Liver (tissue), 9 donors: ENCODE data around the gene RHBDF2. TPM values are rescaled to one million over a fixed set of nuclear protein-coding genes. Genes with fewer than 3 reads are reported as not detected.

Experiments used
- DNase-seq: peaks from one replicate; pipeline ENCODE4 v3.0.0-alpha.2; 2017; ENCODE audit warnings: low spot score
- H3K27ac ChIP-seq, 2 donors: one replicate each; pipeline ENCODE4 v1.7.0; 2013; ENCODE audit warnings: inconsistent platforms in 2 of 2, low read length in 2 of 2, control low read depth in 1 of 2, low read depth in 1 of 2, mild to moderate bottlenecking in 1 of 2
- H3K27me3 ChIP-seq, 4 donors: one replicate each; pipeline versions ENCODE4 v1.6.1 to v1.7.0; 2013; ENCODE audit warnings: low read length in 3 of 4, inconsistent platforms in 1 of 4, mild to moderate bottlenecking in 1 of 4, moderate library complexity in 1 of 4; ENCODE audit not compliant: control insufficient read depth in 4 of 4, insufficient read depth in 4 of 4
- H3K36me3 ChIP-seq, 4 donors: one replicate each; pipeline versions ENCODE4 v1.6.1 to v1.7.0; 2013; ENCODE audit warnings: low read length in 3 of 4, mild to moderate bottlenecking in 3 of 4, low read depth in 1 of 4, moderate library complexity in 1 of 4; ENCODE audit not compliant: control insufficient read depth in 4 of 4, insufficient read depth in 3 of 4
- H3K4me1 ChIP-seq, 4 donors: one replicate each; pipeline versions ENCODE4 v1.6.1 to v1.7.0; 2013; ENCODE audit warnings: low read length in 3 of 4, mild to moderate bottlenecking in 3 of 4, moderate library complexity in 1 of 4; ENCODE audit not compliant: control insufficient read depth in 4 of 4, insufficient read depth in 4 of 4
- H3K4me3 ChIP-seq, 3 donors: one replicate each; pipeline versions ENCODE4 v1.6.1 to v1.7.0; 2013; ENCODE audit warnings: low read length in 3 of 3, control low read depth in 1 of 3, low read depth in 1 of 3, mild to moderate bottlenecking in 1 of 3
- H3K9ac ChIP-seq, 2 donors: one replicate each; pipeline ENCODE4 v1.7.0; 2013; ENCODE audit warnings: low read length in 2 of 2, mild to moderate bottlenecking in 2 of 2, moderate library complexity in 2 of 2, control low read depth in 1 of 2, low read depth in 1 of 2
- H3K9me3 ChIP-seq, 4 donors: one replicate each; pipeline versions ENCODE4 v1.6.1 to v1.7.0; 2013; ENCODE audit warnings: low read length in 3 of 4; ENCODE audit not compliant: control insufficient read depth in 4 of 4
- EGR1 ChIP-seq, 2 donors: IDR thresholded peaks; 2 replicates each; pipeline ENCODE4 v1.6.1; 2016 to 2018; ENCODE audit warnings: antibody characterized with exemption in 2 of 2, low read depth in 2 of 2
- FOXA1 ChIP-seq: IDR thresholded peaks from 2 replicates; pipeline ENCODE4 v1.6.1; 2016; ENCODE audit warnings: antibody characterized with exemption
- FOXA2 ChIP-seq: IDR thresholded peaks from 2 replicates; pipeline ENCODE4 v1.6.1; 2016; ENCODE audit warnings: antibody characterized with exemption
- GABPA ChIP-seq, 2 donors: IDR thresholded peaks in 1 of 2; conservative IDR thresholded peaks in 1 of 2; 2 replicates each; pipeline ENCODE4 v1.6.1; 2016; ENCODE audit warnings: antibody characterized with exemption in 2 of 2, mild to moderate bottlenecking in 1 of 2, moderate library complexity in 1 of 2
- HNF4A ChIP-seq, 2 donors: conservative IDR thresholded peaks; 2 replicates each; pipeline ENCODE4 v1.6.1; 2016; ENCODE audit warnings: antibody characterized with exemption in 2 of 2, mild to moderate bottlenecking in 2 of 2
- HNF4G ChIP-seq: IDR thresholded peaks from 2 replicates; pipeline ENCODE4 v1.6.1; 2016; ENCODE audit warnings: antibody characterized with exemption
- JUND ChIP-seq, 2 donors: IDR thresholded peaks; 2 replicates each; pipeline ENCODE4 v1.6.1; 2016; ENCODE audit warnings: antibody characterized with exemption in 2 of 2
- NR2F2 ChIP-seq: IDR thresholded peaks from 2 replicates; pipeline ENCODE4 v1.6.1; 2016; ENCODE audit warnings: antibody characterized with exemption
- RAD21 ChIP-seq, 2 donors: IDR thresholded peaks; 2 replicates each; pipeline ENCODE4 v1.6.1; 2016; ENCODE audit warnings: antibody characterized with exemption in 2 of 2, mild to moderate bottlenecking in 2 of 2
- RXRA ChIP-seq, 2 donors: IDR thresholded peaks; 2 replicates each; pipeline ENCODE4 v1.6.1; 2017 to 2018; ENCODE audit warnings: antibody characterized with exemption in 2 of 2, mild to moderate bottlenecking in 1 of 2
- SP1 ChIP-seq: IDR thresholded peaks from 2 replicates; pipeline ENCODE4 v1.6.1; 2018; ENCODE audit warnings: antibody characterized with exemption, mild to moderate bottlenecking
- TAF1 ChIP-seq: conservative IDR thresholded peaks from 2 replicates; pipeline ENCODE4 v1.6.1; 2016; ENCODE audit warnings: antibody characterized with exemption, mild to moderate bottlenecking
- YY1 ChIP-seq: IDR thresholded peaks from 2 replicates; pipeline ENCODE4 v1.6.1; 2016; ENCODE audit warnings: antibody characterized with exemption, mild to moderate bottlenecking
- ZBTB33 ChIP-seq: IDR thresholded peaks from 2 replicates; pipeline ENCODE4 v1.6.1; 2016; ENCODE audit warnings: antibody characterized with exemption
- whole genome bisulfite sequencing: extraction: QIAGEN DNeasy Blood & Tissue Kit; methylation state at CpG from one replicate; pipeline ENCODE4 v1.1.7; 2013; 5-methylcytosine and 5-hydroxymethylcytosine counted together
- polyA plus RNA-seq, 2 donors: library from polyadenylated mRNA; stranded (reverse) in 1 of 2; unstranded in 1 of 2; fragments of 200-250 nt in 1 of 2; fragments of >200 nt in 1 of 2; fragmentation: Nextera tagmentation in 1 of 2; extraction: Ambion mirVana in 1 of 2; gene quantifications; one replicate each; pipeline versions ENCODE4 v1.2.1 to v1.2.3, GENCODE V29; 2013 to 2015
- total RNA-seq, 2 donors: library from RNA; depleted of rRNA; stranded (reverse); fragments of >200 nt; gene quantifications; one replicate each; pipeline ENCODE4 v1.2.3, GENCODE V29; 2014
- TF ChIP-seq, protein P1 (sequence below): IDR thresholded peaks from 2 replicates; pipeline ENCODE4 v1.6.1; 2016; ENCODE audit warnings: antibody characterized with exemption
- TF ChIP-seq, protein P2 (sequence below): fragments of 150-350 bp; IDR thresholded peaks from 2 replicates; pipeline ENCODE4 v1.5.1; 2017; ENCODE audit warnings: improper control_type of control experiment, low read depth, low read length; ENCODE audit not compliant: missing input control
- TF ChIP-seq, protein P3 (sequence below): IDR thresholded peaks from 2 replicates; pipeline ENCODE4 v1.6.1; 2016; ENCODE audit warnings: antibody characterized with exemption
- TF ChIP-seq, protein P4 (sequence below): IDR thresholded peaks from 2 replicates; pipeline ENCODE4 v1.6.1; 2016; ENCODE audit warnings: antibody characterized with exemption, mild to moderate bottlenecking
- donor health status: healthy.
- donor health status: healthy.
- donor health status: healthy.
- donor health status: healthy.
- donor health status: healthy.

RHBDF2 gene
- total and polyA plus RNA-seq, 4 donors, result 2.9 to 6.7 (median 4.6) TPM

DNA sequence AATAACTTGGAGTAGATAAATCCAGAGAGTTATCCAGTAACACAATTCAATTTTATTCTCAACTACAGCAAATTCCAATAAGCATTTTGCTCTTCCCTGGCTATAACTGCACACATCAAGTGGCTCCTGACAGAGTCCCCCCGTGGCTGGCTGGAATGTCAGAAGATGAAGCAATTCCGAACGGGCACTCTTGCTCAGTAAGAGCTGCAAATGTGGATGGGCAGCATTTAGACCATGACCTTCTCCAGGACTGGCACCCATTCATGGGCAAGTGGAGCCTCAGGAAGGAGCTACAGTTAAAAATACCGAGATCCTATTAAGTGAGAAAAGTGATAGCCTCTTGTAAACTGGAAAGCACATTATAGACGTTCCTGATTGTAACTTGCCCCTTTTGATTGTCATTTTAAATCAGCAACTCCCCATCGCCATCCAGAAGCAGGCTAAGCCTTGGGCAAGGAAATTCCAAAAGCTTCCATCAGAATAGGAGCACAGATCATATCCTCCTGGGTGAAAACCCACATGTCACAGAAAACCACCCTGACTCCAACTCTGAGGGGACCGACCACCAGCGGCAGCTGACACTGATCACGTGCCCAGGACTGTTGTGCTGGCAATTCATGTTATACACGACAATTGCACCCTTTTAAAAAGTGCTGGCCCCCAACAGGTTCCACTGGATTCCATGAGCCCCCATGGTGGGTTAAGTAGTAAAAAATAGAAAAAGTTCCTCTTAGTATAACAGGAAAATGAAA is 55.4 kb downstream of the RHBDF2 start (continued):
- no peak for TF ChIP-seq EGR1 (IDR thresholded peaks at IDR 0.05; ENCODE audit: low read depth in 2 of 2)
- TF ChIP-seq HNF4A (conservative IDR thresholded peaks at IDR 0.05), result no peak
- TF ChIP-seq, protein P1, sequence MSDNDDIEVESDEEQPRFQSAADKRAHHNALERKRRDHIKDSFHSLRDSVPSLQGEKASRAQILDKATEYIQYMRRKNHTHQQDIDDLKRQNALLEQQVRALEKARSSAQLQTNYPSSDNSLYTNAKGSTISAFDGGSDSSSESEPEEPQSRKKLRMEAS, result no peak
- no peak for TF ChIP-seq ZBTB33
- no peak for TF ChIP-seq RAD21 (IDR thresholded peaks at IDR 0.05)

DNA sequence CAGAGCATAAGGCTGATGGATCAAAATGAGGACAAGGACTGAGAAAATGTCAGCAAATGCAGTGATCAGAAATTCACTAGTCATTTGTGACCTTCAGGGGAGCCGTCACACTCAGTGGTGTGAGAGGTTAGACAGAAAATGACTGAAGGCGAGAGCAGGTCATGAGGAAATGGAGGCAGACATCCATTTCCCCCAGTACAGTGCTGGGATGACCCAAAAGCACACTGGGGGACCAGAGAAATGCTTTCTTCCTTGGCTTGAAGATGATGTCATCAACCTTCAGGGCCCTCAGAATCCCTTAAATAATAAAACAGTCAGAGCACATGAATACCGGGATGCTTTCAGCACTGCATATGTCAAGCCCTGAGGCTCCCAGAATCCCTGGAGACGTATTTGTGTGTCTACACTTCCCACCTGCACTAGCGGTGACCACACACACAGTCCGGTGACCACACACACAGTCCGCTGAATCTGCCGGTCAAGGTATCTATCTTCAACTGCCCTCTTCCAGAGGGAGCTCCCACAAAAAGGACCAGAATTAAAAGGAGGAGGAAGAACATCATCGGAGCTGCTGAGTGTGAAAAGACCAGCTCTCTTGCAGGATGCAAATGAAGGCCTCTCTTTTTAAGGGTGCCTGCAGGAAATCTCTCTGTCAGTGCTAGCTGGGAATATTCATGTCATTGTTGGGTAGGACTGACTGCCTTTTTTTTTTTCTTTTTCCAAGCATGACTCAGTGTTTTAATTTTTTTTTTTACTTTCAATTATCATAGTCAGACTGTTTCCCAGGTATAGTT is 56.5 kb downstream of the RHBDF2 start:
- no peak overlapping the region for H3K27ac ChIP-seq
- H3K9me3 ChIP-seq, result no peaks in the 10 kb centered on the region
- TF ChIP-seq RXRA (IDR thresholded peaks at IDR 0.05), result no peak
- TF ChIP-seq TAF1, result no peak
- TF ChIP-seq SP1, result no peak
- no peak for TF ChIP-seq RAD21 (IDR thresholded peaks at IDR 0.05)
- no peak for TF ChIP-seq GABPA (IDR thresholded peaks at IDR 0.05 in 1 of 2, conservative IDR thresholded peaks at IDR 0.05 in 1 of 2)
- TF ChIP-seq, protein P2, sequence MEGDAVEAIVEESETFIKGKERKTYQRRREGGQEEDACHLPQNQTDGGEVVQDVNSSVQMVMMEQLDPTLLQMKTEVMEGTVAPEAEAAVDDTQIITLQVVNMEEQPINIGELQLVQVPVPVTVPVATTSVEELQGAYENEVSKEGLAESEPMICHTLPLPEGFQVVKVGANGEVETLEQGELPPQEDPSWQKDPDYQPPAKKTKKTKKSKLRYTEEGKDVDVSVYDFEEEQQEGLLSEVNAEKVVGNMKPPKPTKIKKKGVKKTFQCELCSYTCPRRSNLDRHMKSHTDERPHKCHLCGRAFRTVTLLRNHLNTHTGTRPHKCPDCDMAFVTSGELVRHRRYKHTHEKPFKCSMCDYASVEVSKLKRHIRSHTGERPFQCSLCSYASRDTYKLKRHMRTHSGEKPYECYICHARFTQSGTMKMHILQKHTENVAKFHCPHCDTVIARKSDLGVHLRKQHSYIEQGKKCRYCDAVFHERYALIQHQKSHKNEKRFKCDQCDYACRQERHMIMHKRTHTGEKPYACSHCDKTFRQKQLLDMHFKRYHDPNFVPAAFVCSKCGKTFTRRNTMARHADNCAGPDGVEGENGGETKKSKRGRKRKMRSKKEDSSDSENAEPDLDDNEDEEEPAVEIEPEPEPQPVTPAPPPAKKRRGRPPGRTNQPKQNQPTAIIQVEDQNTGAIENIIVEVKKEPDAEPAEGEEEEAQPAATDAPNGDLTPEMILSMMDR, result no peak
- TF ChIP-seq HNF4G, result no peak
- TF ChIP-seq YY1, result no peak
- TF ChIP-seq JUND (IDR thresholded peaks at IDR 0.05), result no peak
- TF ChIP-seq EGR1 (IDR thresholded peaks at IDR 0.05; ENCODE audit: low read depth in 2 of 2), result no peak
- TF ChIP-seq NR2F2, result no peak
- TF ChIP-seq FOXA2, result no peak
- TF ChIP-seq HNF4A (conservative IDR thresholded peaks at IDR 0.05), result no peak
- TF ChIP-seq, protein P3, sequence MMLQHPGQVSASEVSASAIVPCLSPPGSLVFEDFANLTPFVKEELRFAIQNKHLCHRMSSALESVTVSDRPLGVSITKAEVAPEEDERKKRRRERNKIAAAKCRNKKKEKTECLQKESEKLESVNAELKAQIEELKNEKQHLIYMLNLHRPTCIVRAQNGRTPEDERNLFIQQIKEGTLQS, result no peak
- TF ChIP-seq, protein P1, result no peak
- TF ChIP-seq, protein P4, sequence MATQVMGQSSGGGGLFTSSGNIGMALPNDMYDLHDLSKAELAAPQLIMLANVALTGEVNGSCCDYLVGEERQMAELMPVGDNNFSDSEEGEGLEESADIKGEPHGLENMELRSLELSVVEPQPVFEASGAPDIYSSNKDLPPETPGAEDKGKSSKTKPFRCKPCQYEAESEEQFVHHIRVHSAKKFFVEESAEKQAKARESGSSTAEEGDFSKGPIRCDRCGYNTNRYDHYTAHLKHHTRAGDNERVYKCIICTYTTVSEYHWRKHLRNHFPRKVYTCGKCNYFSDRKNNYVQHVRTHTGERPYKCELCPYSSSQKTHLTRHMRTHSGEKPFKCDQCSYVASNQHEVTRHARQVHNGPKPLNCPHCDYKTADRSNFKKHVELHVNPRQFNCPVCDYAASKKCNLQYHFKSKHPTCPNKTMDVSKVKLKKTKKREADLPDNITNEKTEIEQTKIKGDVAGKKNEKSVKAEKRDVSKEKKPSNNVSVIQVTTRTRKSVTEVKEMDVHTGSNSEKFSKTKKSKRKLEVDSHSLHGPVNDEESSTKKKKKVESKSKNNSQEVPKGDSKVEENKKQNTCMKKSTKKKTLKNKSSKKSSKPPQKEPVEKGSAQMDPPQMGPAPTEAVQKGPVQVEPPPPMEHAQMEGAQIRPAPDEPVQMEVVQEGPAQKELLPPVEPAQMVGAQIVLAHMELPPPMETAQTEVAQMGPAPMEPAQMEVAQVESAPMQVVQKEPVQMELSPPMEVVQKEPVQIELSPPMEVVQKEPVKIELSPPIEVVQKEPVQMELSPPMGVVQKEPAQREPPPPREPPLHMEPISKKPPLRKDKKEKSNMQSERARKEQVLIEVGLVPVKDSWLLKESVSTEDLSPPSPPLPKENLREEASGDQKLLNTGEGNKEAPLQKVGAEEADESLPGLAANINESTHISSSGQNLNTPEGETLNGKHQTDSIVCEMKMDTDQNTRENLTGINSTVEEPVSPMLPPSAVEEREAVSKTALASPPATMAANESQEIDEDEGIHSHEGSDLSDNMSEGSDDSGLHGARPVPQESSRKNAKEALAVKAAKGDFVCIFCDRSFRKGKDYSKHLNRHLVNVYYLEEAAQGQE, result no peak
- no peak for TF ChIP-seq FOXA1
- no peak for TF ChIP-seq ZBTB33
- no peaks in the 10 kb centered on the region for H3K27me3 ChIP-seq
- no peak overlapping the region for H3K4me3 ChIP-seq
- no peak overlapping the region for H3K9ac ChIP-seq
- no peaks in the 10 kb centered on the region for H3K36me3 ChIP-seq
- H3K4me1 ChIP-seq, result peaks cover 0 to 4% (median 0%) of the 10 kb centered on the region in 4 donors
- WGBS, result 91% methylated on average over 9 of the region's 9 CpGs
- no peak for DNase-seq
